GM18951 (cell line): ENCODE data around the gene PRRT2.
"Not testable (repeated sequence)": the region's sequence is repeated elsewhere in the genome, so short reads cannot be mapped to it uniquely, and the experiment has no call there.

Experiments
- POLR2A ChIP-seq: IDR thresholded peaks from 4 replicates; pipeline ENCODE4 v1.6.1; 2011; ENCODE audit warnings: mild to moderate bottlenecking; ENCODE audit not compliant: insufficient read length, insufficient read depth; ENCODE audit errors: extremely low read depth
- in situ Hi-C: fragments of 300-500 bp; cut with MboI; formaldehyde crosslinking; loops from one replicate; pipeline ENCODE4 v1.12.0; 2022; ENCODE audit warnings: low sequenced_read_pairs, mixed read lengths, inconsistent platforms; ENCODE audit not compliant: unreplicated experiment

Gene PRRT2

DNA sequence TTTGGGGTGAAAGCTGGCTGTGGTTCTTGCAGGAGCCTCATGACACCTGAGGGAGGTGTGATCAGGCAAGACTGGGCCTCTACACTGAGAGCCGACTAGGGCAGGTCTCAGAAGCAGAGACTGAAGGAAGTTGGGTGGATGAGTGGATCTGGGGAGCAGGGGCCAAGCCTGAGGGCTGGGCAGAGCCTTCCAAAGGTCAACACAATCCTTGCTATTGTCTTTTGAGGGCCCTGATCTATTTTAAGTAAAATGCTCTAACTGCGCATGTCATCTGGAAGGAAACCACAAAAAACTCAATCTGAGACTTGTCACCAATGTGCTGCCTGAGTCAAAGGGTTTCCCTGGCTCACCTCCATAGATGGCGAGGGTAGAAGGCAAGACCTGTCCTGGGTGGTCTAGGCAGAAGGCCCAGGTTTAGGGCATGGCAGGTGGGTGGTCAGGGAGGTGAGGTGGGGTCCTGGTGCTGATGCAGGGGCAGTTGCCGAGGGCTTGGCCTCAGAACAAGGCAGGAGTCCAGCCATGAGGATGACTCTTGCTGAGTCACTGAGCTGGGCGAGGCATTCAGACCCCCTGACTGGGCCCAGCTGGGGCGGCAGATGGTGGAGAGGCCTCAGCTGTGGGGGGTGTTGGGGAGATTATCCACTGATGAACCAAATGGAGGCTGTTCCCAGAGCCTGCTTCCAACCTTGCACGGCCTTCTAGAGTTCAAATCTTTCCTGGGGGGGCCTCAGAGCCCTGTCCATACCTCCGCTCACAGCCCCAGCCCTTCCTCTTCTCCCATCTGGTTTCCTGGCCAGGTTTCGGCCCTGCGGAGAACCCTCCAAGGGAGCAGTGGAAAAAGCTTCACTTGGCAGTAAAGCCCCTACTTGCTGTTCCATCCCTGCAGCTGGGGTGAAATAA, 13.4 kb downstream of the PRRT2 start:
- in situ Hi-C loops, result no loop called here

GRCh38 chr16:29826342-29826695, 14.3 kb downstream of the PRRT2 start:
- no peak for TF ChIP-seq POLR2A
- in situ Hi-C loops, result no loop called here

More for the DNA sequence above, 13.4 kb downstream of the PRRT2 start:
- TF ChIP-seq POLR2A, result no peak

GRCh38 chr16:29830774-29831173, 18.8 kb downstream of the PRRT2 start:
- no peak for TF ChIP-seq POLR2A
- in situ Hi-C loops, result no loop called here

DNA sequence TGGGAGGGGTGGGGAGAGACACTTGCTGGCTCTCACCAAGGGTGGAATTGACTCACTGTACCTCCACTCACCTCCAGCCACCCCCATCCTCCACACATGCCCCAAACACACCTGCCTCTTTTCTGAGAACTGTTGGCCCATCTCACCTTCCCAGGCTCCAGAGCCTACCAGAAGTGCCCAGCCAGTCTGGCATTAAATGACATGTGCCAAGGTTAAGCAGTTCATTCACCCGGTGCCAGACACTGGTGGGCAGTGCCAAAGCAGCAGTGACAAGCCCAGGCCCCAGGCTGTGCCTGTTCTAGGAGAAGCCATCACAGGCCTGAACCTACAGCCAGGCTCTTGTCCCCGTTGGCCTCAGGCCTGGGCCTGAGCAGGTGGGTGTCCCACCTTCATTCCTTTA, 19.5 kb downstream of the PRRT2 start:
- in situ Hi-C loops, result no loop called here
- no peak for TF ChIP-seq POLR2A

DNA sequence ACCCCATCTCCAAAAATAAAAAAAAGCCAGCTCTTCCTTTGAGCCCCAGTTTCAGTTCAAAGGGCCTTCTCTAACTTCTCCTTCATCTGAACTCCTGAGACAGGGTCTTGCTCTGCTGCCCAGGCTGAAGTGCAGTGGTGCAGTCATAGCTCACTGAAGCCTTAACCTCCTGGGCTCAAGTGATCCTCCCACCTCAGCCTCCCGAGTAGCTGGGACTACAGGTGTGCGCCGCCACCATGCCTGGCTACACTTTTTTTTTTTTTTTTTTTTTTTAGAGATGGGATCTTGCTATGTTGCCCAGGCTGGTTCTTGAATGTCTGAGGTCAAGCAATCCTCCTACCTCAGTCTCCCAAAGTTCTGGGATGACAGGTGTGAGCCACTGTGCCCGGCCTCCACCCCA, 21.2 kb downstream of the PRRT2 start:
- in situ Hi-C loops, result not testable (repeated sequence)

DNA sequence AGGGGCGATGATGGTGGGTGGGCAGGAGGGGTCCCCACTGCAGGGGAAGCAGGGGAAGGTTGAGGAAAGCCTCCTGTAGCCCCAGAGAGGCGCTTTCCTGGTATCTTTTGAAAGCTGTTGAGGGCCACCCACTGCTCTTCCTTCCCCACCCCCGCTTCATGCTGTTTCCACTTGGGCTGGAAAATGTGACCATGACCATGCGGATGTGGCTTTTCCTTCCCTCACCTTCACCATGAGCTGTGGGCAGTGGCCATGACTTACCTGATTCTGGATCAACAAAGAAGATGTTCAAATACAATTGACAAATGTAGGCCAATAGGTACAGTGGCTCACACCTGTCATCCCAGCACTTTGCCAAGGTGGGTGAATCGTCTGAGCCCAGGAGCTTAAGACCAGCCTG, 22.1 kb downstream of the PRRT2 start:
- TF ChIP-seq POLR2A, result no peak
- in situ Hi-C loops, result no loop called here

DNA sequence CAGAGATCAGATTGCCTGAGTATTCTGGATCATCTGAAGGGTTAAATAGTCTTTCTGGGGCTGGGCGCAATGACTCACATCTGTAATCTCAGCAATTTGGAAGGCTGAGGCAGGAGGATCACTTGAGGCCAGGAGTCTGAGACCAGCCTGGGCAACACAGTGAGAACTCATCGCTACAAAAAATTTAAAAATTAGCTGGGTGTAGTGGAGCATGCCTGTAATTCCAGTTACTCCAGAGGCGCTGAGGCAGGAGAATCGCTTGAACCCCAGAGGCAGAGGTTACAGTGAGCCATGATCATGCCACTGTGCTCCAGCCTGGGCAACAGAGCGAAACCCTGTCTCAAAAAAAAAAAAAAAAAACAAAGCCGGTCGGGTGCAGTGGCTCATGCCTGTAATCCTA, 23.9 kb downstream of the PRRT2 start:
- in situ Hi-C loops, result no loop called here
- no peak for TF ChIP-seq POLR2A

GRCh38 chr16:29836623-29837022, 24.6 kb downstream of the PRRT2 start:
- no peak for TF ChIP-seq POLR2A

DNA sequence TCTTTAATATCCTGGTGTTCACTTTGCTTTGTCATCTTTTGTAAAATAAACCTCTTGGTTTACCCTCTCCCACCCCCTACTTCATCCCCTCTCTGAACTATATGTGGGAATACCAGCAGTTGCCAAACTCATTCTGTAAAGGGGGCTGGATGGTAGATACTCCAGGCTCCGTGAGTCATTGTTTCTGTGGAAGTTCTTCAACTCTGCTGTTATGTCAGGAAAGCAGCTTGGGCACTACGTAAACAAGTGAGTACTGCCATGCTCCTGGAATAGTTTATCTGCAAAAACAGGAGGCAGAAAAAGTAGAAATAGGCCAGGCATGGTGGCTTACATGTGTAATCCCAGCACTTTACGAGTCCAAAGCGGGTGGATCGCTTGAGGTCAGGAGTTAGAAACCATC, 25.8 kb downstream of the PRRT2 start:
- no peak for TF ChIP-seq POLR2A
- in situ Hi-C loops, result no loop called here

More at GRCh38 chr16:29836623-29837022, 24.6 kb downstream of the PRRT2 start:
- in situ Hi-C loops, result no loop called here

GRCh38 chr16:29839822-29840221, 27.8 kb downstream of the PRRT2 start:
- in situ Hi-C loops, result no loop called here
- TF ChIP-seq POLR2A, result no peak

DNA sequence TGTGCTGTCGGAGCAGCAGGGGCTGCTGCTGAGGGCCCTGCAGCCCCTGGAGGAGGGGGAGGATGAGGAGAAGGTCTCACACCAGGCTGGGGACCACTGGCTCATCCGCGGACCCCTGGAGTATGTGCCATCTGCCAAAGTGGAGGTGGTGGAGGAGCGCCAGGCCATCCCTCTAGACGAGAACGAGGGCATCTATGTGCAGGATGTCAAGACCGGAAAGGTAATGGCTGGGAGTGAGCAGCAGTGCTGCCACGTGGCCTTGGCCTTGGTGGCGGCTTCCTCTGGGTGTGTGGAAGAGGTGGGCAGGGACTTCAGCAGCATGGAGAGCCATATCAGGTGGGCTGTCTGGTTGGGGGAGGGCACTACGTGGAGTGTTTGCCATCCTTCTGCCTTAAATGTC, 28.2 kb downstream of the PRRT2 start:
- no peak for TF ChIP-seq POLR2A
- in situ Hi-C loops, result no loop called here

- TF ChIP-seq POLR2A, result no peak
- in situ Hi-C loops, result no loop called here
Observed at GRCh38 chr16:29841631-29842030, 29.6 kb downstream of the PRRT2 start.

- no peak for TF ChIP-seq POLR2A
- in situ Hi-C loops, result no loop called here
Observed at GRCh38 chr16:29842732-29843346, 30.8 kb downstream of the PRRT2 start.

- in situ Hi-C loops, result no loop called here
- no peak for TF ChIP-seq POLR2A
Observed at GRCh38 chr16:29843931-29844330, 31.9 kb downstream of the PRRT2 start.

- TF ChIP-seq POLR2A, result no peak
- in situ Hi-C loops, result no loop called here
Observed at GRCh38 chr16:29844575-29845331, 32.8 kb downstream of the PRRT2 start.
